ENCODE data around the gene ATP6AP1. TPM values are rescaled to one million over a fixed set of nuclear protein-coding genes. Genes with fewer than 3 reads are reported as not detected.

The ATP6AP1 gene
- total and polyA plus RNA-seq, 9 of the 15 experiments (the other 6 are each of a cell fraction or from before 2014, with no cell fraction given): 8.3 to 90.5 (median 52.9) TPM

GRCh38 chrX:154397888-154398667 is 30.4 kb upstream of the ATP6AP1 start, which contains the start of gene RPL10 (continued):
- TF ChIP-seq NCOR1 (IDR thresholded peaks at IDR 0.05): peak; percentile 61
- peak; percentile 82 for TF ChIP-seq PRPF4 (IDR thresholded peaks at IDR 0.05; ENCODE audit: insufficient read depth, low read depth, low read length, poor library complexity, severe bottlenecking)
- TF ChIP-seq FOXP1 (CRISPR knock-in tag; IDR thresholded peaks at IDR 0.05): peak; percentile 81; the same call in 1 of the 2 replicates
- TF ChIP-seq TAF9B (IDR thresholded peaks at IDR 0.05; ENCODE audit: partially characterized antibody): peak; percentile 97
- peak in 1 of 2 experiments; percentile 24; a peak in 2 of 4 replicates for TF ChIP-seq TBL1XR1 (IDR thresholded peaks at IDR 0.05; ENCODE audit: low read length in 2 of 2)
- TF ChIP-seq NONO (IDR thresholded peaks at IDR 0.05; ENCODE audit: low read depth in 2 of 2, low read length in 1 of 2): peak; percentile 8 to 60; a peak in 1 of 4 replicates
- peak; percentile 88 for TF ChIP-seq MGA (IDR thresholded peaks at IDR 0.05)
- peak; percentile 59; the same call in 1 of the 2 replicates for TF ChIP-seq NBN (IDR thresholded peaks at IDR 0.05; ENCODE audit: low read depth)
- peak; percentile 83 for TF ChIP-seq FOXP4 (CRISPR knock-in tag; IDR thresholded peaks at IDR 0.05; ENCODE audit: borderline replicate concordance)
- peak; percentile 98 for TF ChIP-seq POLR2H (tag; IDR thresholded peaks at IDR 0.05; ENCODE audit: low read depth)
- peak; percentile 68; the same call in 1 of the 2 replicates for TF ChIP-seq USF1 (CRISPR knock-in tag; IDR thresholded peaks at IDR 0.05)
- peak; percentile 22; the same call in 1 of the 2 replicates for TF ChIP-seq NFE2 (IDR thresholded peaks at IDR 0.05; ENCODE audit: low read depth)

Data from K562 (cell line).